Fibroblast of pulmonary artery (primary cell): Measurements from ENCODE around the gene PARD6G.

ENCODE experiments used
- DNase-seq: peaks from one replicate; pipeline ENCODE4 v3.0.0-alpha.2; 2010; ENCODE audit warnings: low read depth
- H3K4me3 ChIP-seq: replicated peaks from 2 replicates; pipeline ENCODE4 v1.5.1; 2011; ENCODE audit warnings: low read depth, mild to moderate bottlenecking, control low read depth, low read length, moderate library complexity
- CTCF ChIP-seq: IDR thresholded peaks from 2 replicates; pipeline ENCODE4 v1.5.1; 2011; ENCODE audit warnings: mild to moderate bottlenecking, control low read depth, low read length, inconsistent platforms; ENCODE audit errors: missing control alignments

The PARD6G gene

GRCh38 chr18:80208620-80209019 lies 38.7 kb downstream of the PARD6G start:
- no peak for TF ChIP-seq CTCF
- no peak overlapping the region for H3K4me3 ChIP-seq
- no peak for DNase-seq

GRCh38 chr18:80205294-80205693 lies 42.0 kb downstream of the PARD6G start:
- DNase-seq, result no peak
- H3K4me3 ChIP-seq, result no peak overlapping the region
- TF ChIP-seq CTCF, result no peak

- no peak for TF ChIP-seq CTCF
- no peak for DNase-seq
- H3K4me3 ChIP-seq, result no peak overlapping the region
Measured at GRCh38 chr18:80204142-80204541, 43.2 kb downstream of the PARD6G start.

GRCh38 chr18:80203249-80203648 lies 44.1 kb downstream of the PARD6G start:
- no peak for DNase-seq
- no peak for TF ChIP-seq CTCF
- H3K4me3 ChIP-seq, result no peak overlapping the region

- TF ChIP-seq CTCF, result no peak
- no peak overlapping the region for H3K4me3 ChIP-seq
- DNase-seq, result no peak
Measured at GRCh38 chr18:80202264-80202998, 44.9 kb downstream of the PARD6G start.

GRCh38 chr18:80201739-80202138 lies 45.6 kb downstream of the PARD6G start:
- no peak for TF ChIP-seq CTCF

More at GRCh38 chr18:80201739-80202138, 45.6 kb downstream of the PARD6G start:
- DNase-seq, result no peak
- H3K4me3 ChIP-seq, result no peak overlapping the region
